Measurements from ENCODE around the gene PHACTR1.

GRCh38 chr6:12832226-12832735 is 115.7 kb downstream of the PHACTR1 start:
- TF ChIP-seq CTCF (IDR thresholded peaks at IDR 0.05) (no peak), POLR2AphosphoS5 (IDR thresholded peaks at IDR 0.05) (no peak), POLR2A (IDR thresholded peaks at IDR 0.05) (no peak), EP300 (IDR thresholded peaks at IDR 0.05) (no peak)

Data from stomach (tissue), 4 donors.